ENCODE measurements around the gene GNL1. TPM values are rescaled to one million over a fixed set of nuclear protein-coding genes. Genes with fewer than 3 reads are reported as not detected.

GNL1 gene
- total RNA-seq, 4 donors from 2014 or later: 18.9 to 46.0 (median 38.3) TPM

- no peak for TF ChIP-seq CTCF (IDR thresholded peaks at IDR 0.05; ENCODE audit: low read depth)
Observed at GRCh38 chr6:30565772-30566171, 9.5 kb upstream of the GNL1 start.

GRCh38 chr6:30564114-30564513, 7.8 kb upstream of the GNL1 start:
- no peak for TF ChIP-seq CTCF (IDR thresholded peaks at IDR 0.05; ENCODE audit: low read depth)

GRCh38 chr6:30562470-30563425, 6.5 kb upstream of the GNL1 start:
- TF ChIP-seq CTCF (IDR thresholded peaks at IDR 0.05; ENCODE audit: low read depth): no peak

GRCh38 chr6:30560930-30561329, 4.6 kb upstream of the GNL1 start:
- TF ChIP-seq CTCF (IDR thresholded peaks at IDR 0.05; ENCODE audit: low read depth): no peak

GRCh38 chr6:30557683-30557981, 1.3 kb upstream of the GNL1 start:
- TF ChIP-seq CTCF (IDR thresholded peaks at IDR 0.05; ENCODE audit: low read depth): no peak

GRCh38 chr6:30556906-30557682, 805 bp upstream of the GNL1 start, which contains the start of gene PRR3:
TSS of gene PRR3 (plus strand) at chr6:30557295. CDS start at chr6:30557345, 50 bp downstream.
- TF ChIP-seq CTCF (IDR thresholded peaks at IDR 0.05; ENCODE audit: low read depth): no peak

- TF ChIP-seq CTCF (IDR thresholded peaks at IDR 0.05; ENCODE audit: low read depth): no peak
Observed at GRCh38 chr6:30555816-30556065, 548 bp downstream of the GNL1 start.
